Gastrocnemius medialis (tissue), 4 donors: ENCODE measurements around the gene STRN.
"Not testable (repeated sequence)": the region's sequence is repeated elsewhere in the genome, so short reads cannot be mapped to it uniquely, and the experiment has no call there.

Source experiments
- POLR2A ChIP-seq, 2 donors: fragments of 450-650 bp; IDR thresholded peaks; one replicate each; pipeline ENCODE4 v1.6.1; 2017; ENCODE audit warnings: antibody characterized with exemption in 2 of 2, mild to moderate bottlenecking in 2 of 2, moderate library complexity in 2 of 2
- TF ChIP-seq, protein P1 (sequence below), 5 experiments: fragments of 450-650 bp in 3 of 5; fragments of 200-600 bp in 2 of 5; sonication (generic) in 2 of 5; IDR thresholded peaks in 4 of 5; conservative IDR thresholded peaks in 1 of 5; 1 replicate in 4 of 5; 2 replicates in 1 of 5; pipeline ENCODE4 v1.5.1; 2016 to 2019; ENCODE audit warnings: antibody characterized with exemption in 5 of 5, mild to moderate bottlenecking in 3 of 5, moderate library complexity in 3 of 5

DNA sequence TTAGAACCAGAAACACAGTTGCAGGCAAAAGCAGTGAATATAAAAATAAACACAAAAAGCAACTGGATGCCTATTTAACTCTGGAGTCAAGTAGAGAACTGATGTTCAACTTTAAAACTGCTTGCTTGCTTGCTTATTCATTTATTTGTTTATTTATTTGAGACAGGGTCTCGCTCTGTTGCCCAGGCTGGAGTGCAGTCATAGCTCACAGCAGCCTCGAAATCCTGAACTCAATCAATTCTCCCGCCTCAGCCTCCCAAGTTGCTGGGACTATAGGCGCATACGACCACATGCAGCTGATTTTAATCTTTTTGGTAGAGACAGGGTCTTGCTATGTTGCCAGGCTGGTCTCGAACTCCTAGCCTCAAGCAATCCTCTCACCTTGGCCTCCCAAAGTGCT lies 34.6 kb downstream of the STRN start:
- TF ChIP-seq, protein P1, sequence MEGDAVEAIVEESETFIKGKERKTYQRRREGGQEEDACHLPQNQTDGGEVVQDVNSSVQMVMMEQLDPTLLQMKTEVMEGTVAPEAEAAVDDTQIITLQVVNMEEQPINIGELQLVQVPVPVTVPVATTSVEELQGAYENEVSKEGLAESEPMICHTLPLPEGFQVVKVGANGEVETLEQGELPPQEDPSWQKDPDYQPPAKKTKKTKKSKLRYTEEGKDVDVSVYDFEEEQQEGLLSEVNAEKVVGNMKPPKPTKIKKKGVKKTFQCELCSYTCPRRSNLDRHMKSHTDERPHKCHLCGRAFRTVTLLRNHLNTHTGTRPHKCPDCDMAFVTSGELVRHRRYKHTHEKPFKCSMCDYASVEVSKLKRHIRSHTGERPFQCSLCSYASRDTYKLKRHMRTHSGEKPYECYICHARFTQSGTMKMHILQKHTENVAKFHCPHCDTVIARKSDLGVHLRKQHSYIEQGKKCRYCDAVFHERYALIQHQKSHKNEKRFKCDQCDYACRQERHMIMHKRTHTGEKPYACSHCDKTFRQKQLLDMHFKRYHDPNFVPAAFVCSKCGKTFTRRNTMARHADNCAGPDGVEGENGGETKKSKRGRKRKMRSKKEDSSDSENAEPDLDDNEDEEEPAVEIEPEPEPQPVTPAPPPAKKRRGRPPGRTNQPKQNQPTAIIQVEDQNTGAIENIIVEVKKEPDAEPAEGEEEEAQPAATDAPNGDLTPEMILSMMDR (IDR thresholded peaks at IDR 0.05 in 4 of 5, conservative IDR thresholded peaks at IDR 0.05 in 1 of 5), result not testable (repeated sequence)
- not testable (repeated sequence) for TF ChIP-seq POLR2A (IDR thresholded peaks at IDR 0.05)
